T-helper 17 cell (primary cell): ENCODE measurements around the gene CRYL1. TPM values are rescaled to one million over a fixed set of nuclear protein-coding genes. Genes with fewer than 3 reads are reported as not detected.
A peak's percentile ranks its signal among the peaks of the same experiment; 100 is the strongest.

Source experiments
- ATAC-seq: fragments of 150-1000 bp; cut with Tn5 transposase; 2 replicates; pipeline ENCODE4 v1.10.0; 2021; ENCODE audit warnings: mild to moderate bottlenecking, moderate library complexity
- DNase-seq, 3 donors: peaks; one replicate each; pipeline versions ENCODE4 v3.0.0 to v3.0.0-alpha.2; 2020 to 2021
- H3K9me3 ChIP-seq: one replicate; pipeline ENCODE4 v1.7.0; 2013; ENCODE audit warnings: low read length, mild to moderate bottlenecking; ENCODE audit not compliant: control insufficient read depth, poor library complexity, severe bottlenecking
- H3K27ac Mint-ChIP-seq: one replicate; pipeline ENCODE4 v1.8.0; 2022; ENCODE audit warnings: mild to moderate bottlenecking, moderate library complexity, mixed read lengths
- H3K27me3 Mint-ChIP-seq: one replicate; pipeline ENCODE4 v1.8.0; 2022; ENCODE audit warnings: mixed read lengths
- H3K36me3 Mint-ChIP-seq: one replicate; pipeline ENCODE4 v1.8.0; 2022; ENCODE audit warnings: low read depth, mixed read lengths
- H3K4me1 Mint-ChIP-seq: one replicate; pipeline ENCODE4 v1.8.0; 2022; ENCODE audit warnings: mild to moderate bottlenecking, mixed read lengths
- H3K4me3 Mint-ChIP-seq: one replicate; pipeline ENCODE4 v1.8.0; 2022; ENCODE audit warnings: mild to moderate bottlenecking, moderate library complexity, mixed read lengths
- total RNA-seq, 4 donors: library from RNA in 2 of 4; stranded (reverse) in 2 of 4; gene quantifications; one replicate each; pipeline ENCODE4 v1.2.3 and lab custom pipeline; 2022 to 2026

Gene CRYL1
- total RNA-seq, 2 donors from 2014 or later, result 17.1 to 18.1 TPM

DNA sequence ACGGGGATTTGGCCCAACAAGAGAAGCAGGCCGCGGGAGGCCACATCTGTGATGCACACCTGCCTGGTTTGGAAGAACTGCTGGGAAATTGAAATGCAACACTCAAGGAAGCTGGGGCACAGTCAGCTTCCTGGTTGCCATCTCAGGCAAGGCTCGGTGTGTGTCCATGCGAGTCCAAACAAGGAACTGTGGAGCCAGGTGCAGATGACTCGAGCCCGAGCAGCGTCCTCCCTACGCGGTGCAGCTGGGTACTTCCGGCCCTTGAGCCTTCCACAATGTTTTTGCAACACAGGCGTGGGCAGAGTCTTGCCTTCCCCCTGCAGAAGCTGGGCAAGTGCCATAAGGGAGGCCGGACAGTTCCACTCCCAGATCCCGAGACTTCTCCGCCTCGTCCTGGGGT is 94.6 kb downstream of the CRYL1 start:
- Mint-ChIP-seq H3K36me3 (peaks cover 9% of the 10 kb centered on the region), H3K4me3 (no peak overlapping the region), H3K4me1 (peaks cover 9% of the 10 kb centered on the region), H3K27ac (no peak overlapping the region), H3K27me3 (no peaks in the 10 kb centered on the region)
- DNase-seq, result no peak
- ATAC-seq, result no peak
- no peaks in the 10 kb centered on the region for H3K9me3 ChIP-seq

DNA sequence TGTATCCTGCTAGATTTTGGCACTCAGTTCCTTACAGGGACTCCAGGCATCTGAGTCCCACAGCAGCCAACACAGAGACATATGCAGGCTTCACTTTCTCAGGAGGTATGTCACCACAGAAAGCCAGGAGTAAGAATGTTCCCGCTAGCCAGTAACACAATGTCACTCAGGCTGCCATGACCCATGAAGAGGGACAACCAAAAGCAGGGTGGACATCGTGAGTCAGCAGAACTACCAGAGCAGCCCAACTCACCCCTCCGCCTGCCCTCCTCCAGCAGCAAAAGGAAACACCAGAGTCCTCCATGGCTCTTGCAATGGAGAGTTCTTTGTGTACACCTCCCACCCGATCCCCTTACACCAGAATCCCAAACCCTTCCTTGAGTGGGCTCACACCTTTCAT is 95.4 kb downstream of the CRYL1 start:
- no peak for ATAC-seq
- Mint-ChIP-seq H3K4me3 (no peak overlapping the region), H3K27ac (no peak overlapping the region), H3K27me3 (no peaks in the 10 kb centered on the region), H3K4me1 (peaks cover 10% of the 10 kb centered on the region), H3K36me3 (peaks cover 9% of the 10 kb centered on the region)
- DNase-seq, result no peak
- no peaks in the 10 kb centered on the region for H3K9me3 ChIP-seq

DNA sequence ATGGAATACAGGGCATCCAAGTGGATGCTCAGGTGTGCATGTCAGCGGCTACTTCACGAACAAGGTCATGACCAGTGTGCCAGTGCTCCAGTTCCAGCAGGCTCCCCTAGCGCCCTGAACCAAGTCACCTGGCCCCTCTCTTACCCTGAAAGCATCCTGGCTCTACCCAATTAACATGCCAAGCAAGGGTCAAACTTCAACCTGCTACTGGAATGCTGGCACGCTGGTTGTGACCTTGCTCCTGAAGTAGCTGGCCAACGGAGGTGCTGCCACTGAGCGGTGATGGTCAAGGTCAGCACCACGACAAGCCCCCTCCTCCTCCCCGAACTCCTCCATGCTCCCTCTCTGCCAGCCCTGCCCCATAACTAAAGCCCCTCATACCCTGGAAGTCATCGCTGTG is 96.0 kb downstream of the CRYL1 start:
- H3K27me3 Mint-ChIP-seq, result no peaks in the 10 kb centered on the region
- peaks cover 9% of the 10 kb centered on the region for H3K36me3 Mint-ChIP-seq
- no peak overlapping the region for H3K4me3 Mint-ChIP-seq
- no peaks in the 10 kb centered on the region for H3K9me3 ChIP-seq
- H3K27ac Mint-ChIP-seq, result no peak overlapping the region
- H3K4me1 Mint-ChIP-seq, result peaks cover 13% of the 10 kb centered on the region
- DNase-seq, result no peak
- no peak for ATAC-seq

DNA sequence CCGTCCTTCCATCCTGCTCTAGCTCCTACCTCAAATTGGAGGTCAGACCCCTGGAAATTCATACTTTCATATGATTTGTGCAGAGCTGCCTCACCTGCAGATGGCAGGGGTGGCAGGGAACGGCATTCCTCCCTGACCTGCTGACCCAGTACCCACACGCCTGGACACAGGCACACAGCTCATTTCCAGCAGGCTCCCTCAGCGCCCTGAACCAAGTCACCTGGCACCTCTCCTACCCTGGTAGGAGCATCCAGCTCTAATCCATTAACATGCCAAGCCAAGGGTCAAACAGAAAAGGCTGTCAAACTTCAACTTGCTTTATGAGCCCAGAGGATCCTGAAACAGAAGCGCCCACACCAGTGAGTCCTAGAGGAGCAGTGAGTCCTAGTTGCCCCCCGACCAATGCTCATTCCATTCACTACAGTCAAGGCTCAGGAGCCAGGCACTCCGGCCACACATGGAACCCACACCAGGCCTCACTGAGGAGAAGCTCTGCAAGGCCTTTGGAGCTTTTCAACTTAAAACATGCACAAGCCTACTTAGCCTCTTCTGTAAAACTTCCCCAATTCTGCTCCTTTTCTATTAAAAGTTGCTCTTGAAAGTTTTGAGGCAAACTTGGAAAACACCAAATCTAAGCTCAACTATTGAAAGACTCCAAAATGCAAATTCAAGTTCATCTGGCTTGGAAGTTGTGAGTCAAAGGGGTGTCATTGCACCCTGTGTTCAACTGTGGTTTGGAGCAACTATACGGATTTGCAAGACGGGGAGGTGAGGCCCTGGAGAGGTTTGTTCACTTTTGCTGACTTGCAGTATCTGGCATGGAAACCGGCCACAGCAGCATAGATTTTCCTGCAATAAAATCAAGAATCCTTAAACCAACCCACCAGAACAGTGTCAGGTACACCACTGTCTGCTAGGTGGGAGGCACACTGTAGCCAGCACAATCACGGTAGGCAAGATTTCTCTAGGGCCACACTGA is 96.7 kb downstream of the CRYL1 start:
- H3K4me1 Mint-ChIP-seq, result peaks cover 11% of the 10 kb centered on the region
- no peak for DNase-seq
- H3K27me3 Mint-ChIP-seq, result no peaks in the 10 kb centered on the region
- no peaks in the 10 kb centered on the region for H3K9me3 ChIP-seq
- peaks cover 5% of the 10 kb centered on the region for H3K36me3 Mint-ChIP-seq
- H3K4me3 Mint-ChIP-seq, result no peak overlapping the region
- no peak for ATAC-seq
- H3K27ac Mint-ChIP-seq, result no peak overlapping the region

DNA sequence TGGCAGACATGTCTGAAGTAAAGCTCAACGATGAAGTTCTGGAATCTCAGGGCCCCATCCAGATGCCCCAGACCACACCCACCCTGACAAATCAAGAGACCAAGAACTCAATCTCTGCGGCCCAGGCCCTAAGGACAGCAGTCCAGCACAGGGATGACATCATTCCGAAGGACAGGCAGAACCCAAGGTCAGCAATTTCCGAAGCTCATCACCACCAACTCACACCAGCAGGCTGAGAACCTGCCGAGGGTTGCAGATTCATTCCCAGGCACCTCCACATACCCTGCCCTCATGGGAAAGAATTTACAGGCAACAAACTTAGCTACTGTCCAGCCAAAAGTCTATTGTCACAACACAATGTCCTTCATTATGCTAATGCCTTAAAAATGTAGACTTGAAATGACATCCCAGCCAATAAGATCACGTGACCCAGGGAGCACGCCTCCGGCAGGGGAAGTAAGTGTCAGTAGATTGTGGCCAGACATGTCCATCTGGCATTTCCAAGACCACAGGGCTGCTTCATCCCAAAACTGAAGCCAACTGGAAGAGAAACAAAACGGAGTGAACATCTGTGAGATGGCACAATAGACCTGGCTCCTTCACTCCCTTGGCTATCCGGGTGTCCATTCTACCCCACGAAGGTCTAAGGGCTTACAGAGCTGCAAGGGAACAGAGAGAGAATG is 98.8 kb downstream of the CRYL1 start:
- Mint-ChIP-seq H3K27ac (no peak overlapping the region), H3K36me3 (peaks cover 7% of the 10 kb centered on the region)

DNA sequence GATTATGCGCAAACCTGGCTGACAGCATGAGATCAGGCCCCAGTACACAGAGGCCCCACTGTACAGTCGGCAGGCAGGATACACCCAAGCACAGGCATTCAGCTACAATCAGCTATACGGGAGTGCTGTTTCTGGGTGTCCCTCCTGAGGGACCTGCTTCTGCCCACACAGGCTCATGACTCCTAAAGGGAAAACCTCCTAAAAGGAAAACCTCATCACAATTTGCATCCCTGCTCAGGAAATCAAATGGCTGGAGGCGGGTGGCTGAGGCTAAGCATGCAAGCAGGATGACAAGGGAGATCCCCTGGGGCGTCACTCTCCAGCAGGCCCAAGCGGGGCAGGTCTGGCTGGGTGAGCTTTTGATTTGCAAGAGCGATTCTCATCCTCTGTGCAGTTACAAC is 99.8 kb downstream of the CRYL1 start:
- H3K36me3 Mint-ChIP-seq, result peaks cover 7% of the 10 kb centered on the region
- no peak for DNase-seq
- ATAC-seq, result no peak
- no peaks in the 10 kb centered on the region for H3K27me3 Mint-ChIP-seq
- H3K4me1 Mint-ChIP-seq, result peaks cover 12% of the 10 kb centered on the region
- H3K27ac Mint-ChIP-seq, result peak overlapping the region; percentile 32
- H3K4me3 Mint-ChIP-seq, result no peak overlapping the region
- no peaks in the 10 kb centered on the region for H3K9me3 ChIP-seq

More for the DNA sequence above, 98.8 kb downstream of the CRYL1 start:
- no peaks in the 10 kb centered on the region for H3K27me3 Mint-ChIP-seq
- no peak overlapping the region for H3K4me3 Mint-ChIP-seq
- DNase-seq (no peak), ATAC-seq (no peak)
- H3K4me1 Mint-ChIP-seq, result peaks cover 9% of the 10 kb centered on the region
- H3K9me3 ChIP-seq, result no peaks in the 10 kb centered on the region

DNA sequence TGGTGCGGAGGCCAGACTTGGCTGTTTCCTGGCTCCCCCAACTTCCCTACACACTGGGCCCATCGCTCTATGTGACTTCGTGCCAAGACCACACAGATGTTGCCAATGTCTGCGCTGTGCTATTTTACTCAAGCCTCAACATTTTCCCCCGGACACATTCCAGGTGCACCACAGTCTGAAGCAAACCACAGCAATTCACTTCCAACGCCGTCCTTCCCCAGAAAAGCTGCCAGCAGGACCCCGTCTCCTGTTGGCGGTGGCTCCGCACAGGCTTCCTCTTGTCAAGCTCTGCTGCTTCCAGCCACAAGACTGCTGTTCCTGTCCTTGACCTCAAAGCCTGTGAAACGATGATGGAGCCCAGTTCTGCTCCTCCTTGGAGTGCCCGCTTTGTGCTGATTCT is 100.7 kb downstream of the CRYL1 start:
- H3K9me3 ChIP-seq, result no peaks in the 10 kb centered on the region
- ATAC-seq (no peak), DNase-seq (no peak)
- Mint-ChIP-seq H3K27ac (peak overlapping the region; percentile 32), H3K27me3 (no peaks in the 10 kb centered on the region), H3K4me3 (no peak overlapping the region), H3K4me1 (peaks cover 17% of the 10 kb centered on the region), H3K36me3 (peaks cover 4% of the 10 kb centered on the region)

DNA sequence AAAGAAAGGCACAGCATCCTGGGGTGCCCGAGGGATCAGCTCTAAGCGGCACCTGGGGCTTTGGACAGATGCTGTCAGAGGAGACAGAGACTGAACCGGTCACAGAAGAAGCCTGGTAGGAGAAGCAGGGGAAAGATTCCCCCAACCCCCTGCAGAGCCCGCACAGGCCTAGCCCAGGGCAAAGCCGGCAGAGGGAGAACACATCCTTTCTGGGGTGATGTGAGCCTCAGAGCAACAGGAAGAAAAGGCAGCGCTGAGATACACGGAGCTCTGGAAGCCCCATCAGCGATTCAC is 101.2 kb downstream of the CRYL1 start:
- no peaks in the 10 kb centered on the region for H3K27me3 Mint-ChIP-seq
- H3K27ac Mint-ChIP-seq, result no peak overlapping the region
- H3K9me3 ChIP-seq, result no peaks in the 10 kb centered on the region
- DNase-seq, result no peak
- no peak for ATAC-seq
- no peak overlapping the region for H3K4me3 Mint-ChIP-seq
- H3K4me1 Mint-ChIP-seq, result peaks cover 22% of the 10 kb centered on the region
- H3K36me3 Mint-ChIP-seq, result peaks cover 4% of the 10 kb centered on the region

DNA sequence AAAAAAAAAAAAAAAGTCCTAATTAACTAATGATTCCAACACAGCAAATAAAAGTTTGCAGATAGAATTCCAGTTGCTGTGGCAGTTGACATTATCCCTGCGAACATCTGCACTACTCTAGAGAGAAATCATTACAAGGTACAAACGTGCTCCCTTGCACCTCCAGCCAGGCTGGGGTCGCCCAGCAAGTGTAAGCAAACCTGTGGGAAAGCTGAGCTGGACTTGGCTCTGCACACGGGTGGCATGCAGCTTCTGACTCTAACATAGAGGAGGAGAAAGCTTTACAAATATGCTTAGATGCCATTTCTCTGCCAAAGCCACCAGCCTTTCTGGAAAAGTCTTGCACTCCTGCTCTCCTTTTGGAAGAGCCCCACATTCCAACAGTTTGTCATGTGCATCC is 103.3 kb downstream of the CRYL1 start:
- no peaks in the 10 kb centered on the region for H3K9me3 ChIP-seq
- ATAC-seq (no peak), DNase-seq (no peak)
- Mint-ChIP-seq H3K4me1 (peaks cover 28% of the 10 kb centered on the region), H3K36me3 (peaks cover 4% of the 10 kb centered on the region), H3K27ac (no peak overlapping the region), H3K4me3 (no peak overlapping the region), H3K27me3 (no peaks in the 10 kb centered on the region)

DNA sequence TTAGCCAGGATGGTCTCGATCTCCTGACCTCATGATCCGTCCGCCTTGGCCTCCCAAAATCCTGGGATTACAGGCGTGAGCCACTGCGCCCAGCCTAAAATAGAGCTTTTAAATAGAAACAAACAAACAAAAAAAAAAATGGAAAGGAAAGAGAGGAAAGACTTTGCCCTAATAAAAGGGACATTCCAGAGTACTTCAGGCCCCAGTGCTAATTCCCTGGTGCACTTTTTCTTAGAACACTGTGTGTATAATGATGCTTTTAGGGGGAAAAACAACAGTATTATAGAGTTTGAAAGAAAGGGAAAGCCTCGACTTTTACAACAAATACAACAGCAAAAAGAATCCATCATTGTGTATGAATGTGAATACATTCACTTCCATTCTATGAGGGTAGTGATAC is 104.7 kb downstream of the CRYL1 start:
- Mint-ChIP-seq H3K36me3 (peaks cover 4% of the 10 kb centered on the region), H3K27ac (peak overlapping the region; percentile 92)

DNA sequence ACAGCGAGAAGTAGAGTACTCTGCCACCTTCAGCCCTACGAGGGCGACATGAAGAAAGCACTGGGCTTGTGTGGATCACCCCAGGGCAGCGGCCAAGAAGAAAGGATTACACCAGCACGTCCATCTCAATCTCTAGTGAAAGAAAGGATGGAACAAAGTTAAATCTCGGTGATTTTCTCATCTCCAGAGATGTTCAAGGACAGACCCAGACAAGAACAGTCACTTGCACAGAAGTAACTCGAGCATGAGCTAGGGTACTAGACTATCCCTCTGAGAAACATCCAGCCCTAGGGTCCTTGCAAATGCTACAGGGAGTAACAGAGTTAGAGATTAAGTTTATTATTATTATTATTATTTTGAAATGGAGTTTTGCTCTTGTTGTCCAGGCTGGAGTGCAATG is 106.7 kb downstream of the CRYL1 start:
- peaks cover 4% of the 10 kb centered on the region for H3K9me3 ChIP-seq

More for the DNA sequence above, 104.7 kb downstream of the CRYL1 start:
- Mint-ChIP-seq H3K27me3 (no peaks in the 10 kb centered on the region), H3K4me1 (peaks cover 28% of the 10 kb centered on the region), H3K4me3 (no peak overlapping the region)
- peaks cover 4% of the 10 kb centered on the region for H3K9me3 ChIP-seq
- DNase-seq (no peak), ATAC-seq (no peak)

DNA sequence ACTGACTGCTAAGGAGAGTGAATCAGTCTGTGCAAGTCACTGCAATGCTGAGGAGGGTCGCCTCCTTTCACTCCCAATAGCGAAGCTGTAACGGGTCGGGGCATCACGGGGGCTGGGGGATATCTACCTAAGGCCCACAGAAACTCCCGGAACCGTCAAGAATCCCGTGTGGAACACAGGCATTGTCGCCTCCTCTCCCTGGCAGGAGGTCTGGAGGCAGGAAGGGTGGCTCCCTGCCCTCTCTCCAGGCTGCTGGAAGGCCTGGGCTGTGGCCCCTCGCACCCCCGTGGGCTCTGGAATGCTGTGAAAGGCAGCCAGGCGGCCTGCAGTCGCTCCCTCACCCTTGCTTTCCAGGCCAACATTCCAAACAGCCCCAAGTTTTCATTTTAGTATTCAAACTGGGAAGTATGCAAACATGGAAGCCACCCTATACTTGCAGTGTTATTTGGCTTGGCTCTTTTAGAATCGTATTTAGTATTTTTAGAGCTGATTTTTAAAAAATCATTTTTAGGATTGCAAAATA is 109.4 kb downstream of the CRYL1 start:
- DNase-seq (no peak), ATAC-seq (no peak)
- H3K36me3 Mint-ChIP-seq, result no peaks in the 10 kb centered on the region
- H3K4me1 Mint-ChIP-seq, result peaks cover 38% of the 10 kb centered on the region
- no peaks in the 10 kb centered on the region for H3K27me3 Mint-ChIP-seq
- H3K27ac Mint-ChIP-seq, result peak overlapping the region; percentile 47
- peaks cover 4% of the 10 kb centered on the region for H3K9me3 ChIP-seq
- H3K4me3 Mint-ChIP-seq, result no peak overlapping the region

More for the DNA sequence above, 106.7 kb downstream of the CRYL1 start:
- DNase-seq (no peak), ATAC-seq (no peak)
- Mint-ChIP-seq H3K4me1 (peaks cover 24% of the 10 kb centered on the region), H3K4me3 (peak overlapping the region; percentile 4), H3K27ac (peak overlapping the region; percentile 92), H3K27me3 (no peaks in the 10 kb centered on the region), H3K36me3 (peaks cover 2% of the 10 kb centered on the region)

DNA sequence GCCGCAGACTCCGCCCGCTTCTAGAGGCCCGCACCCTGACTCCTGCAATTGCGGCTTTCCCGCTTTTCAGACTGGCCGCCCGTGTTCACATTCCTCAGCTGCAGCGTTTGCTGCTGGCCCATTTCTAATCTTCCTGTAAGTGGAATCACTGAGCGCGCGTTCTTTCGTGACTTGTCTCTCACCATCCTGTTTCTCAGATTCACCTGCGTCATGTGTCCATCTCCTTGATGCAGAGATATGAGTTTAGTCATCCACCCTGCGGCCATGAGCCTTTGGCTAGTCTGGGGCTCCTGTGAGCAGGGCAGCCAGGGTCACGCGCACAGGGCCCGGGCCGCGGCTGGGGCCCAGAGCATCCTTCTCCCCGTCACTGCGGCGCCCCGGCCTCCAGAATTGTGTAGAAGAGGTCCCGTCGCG is 110.0 kb downstream of the CRYL1 start:
- Mint-ChIP-seq H3K27ac (peak overlapping the region; percentile 47), H3K27me3 (no peaks in the 10 kb centered on the region), H3K36me3 (no peaks in the 10 kb centered on the region), H3K4me1 (peaks cover 37% of the 10 kb centered on the region), H3K4me3 (no peak overlapping the region)
- ATAC-seq (no peak), DNase-seq (no peak)
- peaks cover 4% of the 10 kb centered on the region for H3K9me3 ChIP-seq
